ENCODE data around the gene PRSS50. TPM values are rescaled to one million over a fixed set of nuclear protein-coding genes. Genes with fewer than 3 reads are reported as not detected.

PRSS50 gene
- total and polyA plus RNA-seq, 2 donors (not counting 3 experiments of a cell fraction or from before 2014, with no cell fraction given) = not detected

GRCh38 chr3:46695962-46696894 is 21.4 kb downstream of the PRSS50 start:
- Histone ChIP-seq H3K36me3 (ENCODE audit: control insufficient read depth in 2 of 2, extremely low read depth in 1 of 2, insufficient read depth in 2 of 2, low read length in 2 of 2) (no peaks in the 10 kb centered on the region), H3K27me3 (ENCODE audit: control insufficient read depth in 2 of 2, insufficient read depth in 2 of 2, low read length in 2 of 2) (no peaks in the 10 kb centered on the region), H3K4me2 (ENCODE audit: insufficient read depth, low read length) (no peak overlapping the region), H2AFZ (ENCODE audit: low read depth, low read length) (no peak overlapping the region), H3K79me2 (ENCODE audit: control insufficient read depth, insufficient read depth, low read length) (no peaks in the 10 kb centered on the region), H3K4me3 (replicated peaks in 1 of 3; ENCODE audit: insufficient read depth in 1 of 3, low read depth in 1 of 3, low read length in 3 of 3) (no peak overlapping the region), H4K20me1 (replicated peaks; ENCODE audit: control insufficient read depth, extremely low read depth, insufficient read depth, low read length) (no peaks in the 10 kb centered on the region), H3K27ac (ENCODE audit: insufficient read depth, low read depth, low read length) (no peak overlapping the region), H3K9me1 (replicated peaks; ENCODE audit: control insufficient read depth, extremely low read depth, insufficient read depth, low read length) (no peaks in the 10 kb centered on the region), H3K4me1 (ENCODE audit: control insufficient read depth, extremely low read depth, insufficient read depth, low read length) (peaks cover 22% of the 10 kb centered on the region), H3K9me3 (replicated peaks; ENCODE audit: control insufficient read depth, insufficient read depth, low read length) (no peaks in the 10 kb centered on the region), H3K9ac (replicated peaks; ENCODE audit: extremely low read depth, insufficient read depth, low read length) (no peak overlapping the region)
- dilution Hi-C loops (cut with MboI; ENCODE audit: extremely low pct_ligation_motif_present, low sequenced_read_pairs) (no loop called here), intact Hi-C loops (cut with micrococcal nuclease) (loop anchor here (2.0 kb wide), 1 partner anchor 65 kb away; no protein-coding TSS in a partner anchor)
- POLR2A ChIA-PET = interaction anchor here (0.7 kb wide), 1 partner anchor 623 kb away, joined by 3 read pairs; no protein-coding TSS in a partner anchor
- FAIRE-seq = no peak
- no peak for DNase-seq (ENCODE audit: low read depth, low spot score)
- CTCF ChIA-PET = interaction anchor here (0.6 to 2.9 kb wide), 13 partner anchors 9 to 675 kb away, joined by 3 to 18 read pairs (median 4); partner anchors contain the start of gene PRSS50
- BruUV-seq (replicated peaks) = no TSS peak
- TF ChIP-seq MYC (IDR thresholded peaks at IDR 0.05; ENCODE audit: low read depth, low read length) (no peak), FOS (IDR thresholded peaks at IDR 0.05; ENCODE audit: borderline replicate concordance, insufficient read depth, low read length) (no peak), EZH2 (IDR thresholded peaks at IDR 0.05; ENCODE audit: borderline replicate concordance, low read depth, low read length, severe bottlenecking) (no peak), CTCF (IDR thresholded peaks at IDR 0.05; ENCODE audit: extremely low read depth in 1 of 2, insufficient read depth in 1 of 2, low read depth in 1 of 2, low read length in 2 of 2) (no peak), JUN (IDR thresholded peaks at IDR 0.05; ENCODE audit: borderline replicate concordance, insufficient read depth, insufficient read length, low read depth) (no peak), POLR2AphosphoS5 (IDR thresholded peaks at IDR 0.05; ENCODE audit: insufficient read depth, low read depth, low read length) (no peak), POLR2A (IDR thresholded peaks at IDR 0.05; ENCODE audit: low read depth, low read length) (no peak), MAX (IDR thresholded peaks at IDR 0.05; ENCODE audit: insufficient read depth, insufficient read length) (peak; percentile 21), GATA2 (IDR thresholded peaks at IDR 0.05; ENCODE audit: insufficient read depth, insufficient read length, low read depth, low read length) (no peak)

Measured in endothelial cell of umbilical vein (primary cell).